Brain microvascular endothelial cell (primary cell): ENCODE measurements around the gene CYP26B1.

ENCODE experiments used
- DNase-seq: peaks from one replicate; pipeline ENCODE4 v3.0.0-alpha.2; 2020
- H3K27ac ChIP-seq: fragments of 250-450 bp; sonication (Bioruptor Pico); 2 replicates; pipeline ENCODE4 v1.5.1; 2020; ENCODE audit warnings: mild to moderate bottlenecking, moderate library complexity
- H3K27me3 ChIP-seq: fragments of 250-450 bp; sonication (Bioruptor Pico); replicated peaks from 2 replicates; pipeline ENCODE4 v1.5.1; 2020; ENCODE audit warnings: mild to moderate bottlenecking
- H3K36me3 ChIP-seq: fragments of 250-450 bp; sonication (Bioruptor Pico); replicated peaks from 2 replicates; pipeline ENCODE4 v1.5.1; 2020; ENCODE audit warnings: mild to moderate bottlenecking
- H3K4me3 ChIP-seq: 2 replicates; pipeline ENCODE4 v1.5.1; 2011; ENCODE audit warnings: low read depth, mild to moderate bottlenecking, control low read depth, low read length, moderate library complexity
- CTCF ChIP-seq: IDR thresholded peaks from 2 replicates; pipeline ENCODE4 v1.5.1; 2011; ENCODE audit warnings: low read depth, mild to moderate bottlenecking, moderate library complexity, low read length, control low read depth, inconsistent platforms; ENCODE audit errors: missing control alignments
- in situ Hi-C: cut with HindIII; loops from 2 replicates; pipeline ENCODE4 v1.10.0; 2017; ENCODE audit warnings: low sequenced_read_pairs, low pct_ligation_motif_present

CYP26B1 gene

GRCh38 chr2:72109291-72109690 is 38.4 kb downstream of the CYP26B1 start:
- H3K4me3 ChIP-seq, result no peak overlapping the region
- H3K27ac ChIP-seq, result no peak overlapping the region
- no peak for TF ChIP-seq CTCF
- DNase-seq, result no peak
- no peaks in the 10 kb centered on the region for H3K27me3 ChIP-seq
- no peaks in the 10 kb centered on the region for H3K36me3 ChIP-seq
- in situ Hi-C loops, result no loop called here

- no peaks in the 10 kb centered on the region for H3K36me3 ChIP-seq
- H3K27me3 ChIP-seq, result no peaks in the 10 kb centered on the region
- in situ Hi-C loops, result no loop called here
- no peak for DNase-seq
- no peak for TF ChIP-seq CTCF
- H3K4me3 ChIP-seq, result no peak overlapping the region
- H3K27ac ChIP-seq, result peak overlapping the region; percentile 25
Measured at GRCh38 chr2:72108121-72108520, 39.5 kb downstream of the CYP26B1 start.

- H3K36me3 ChIP-seq, result no peaks in the 10 kb centered on the region
- in situ Hi-C loops, result no loop called here
- H3K27ac ChIP-seq, result no peak overlapping the region
- no peak overlapping the region for H3K4me3 ChIP-seq
- no peak for TF ChIP-seq CTCF
- no peak for DNase-seq
- H3K27me3 ChIP-seq, result no peaks in the 10 kb centered on the region
Measured at GRCh38 chr2:72106978-72107377, 40.7 kb downstream of the CYP26B1 start.

- Histone ChIP-seq H3K4me3 (no peak overlapping the region), H3K27ac (no peak overlapping the region), H3K36me3 (no peaks in the 10 kb centered on the region), H3K27me3 (no peaks in the 10 kb centered on the region)
- no peak for DNase-seq
- in situ Hi-C loops, result no loop called here
- no peak for TF ChIP-seq CTCF
Measured at GRCh38 chr2:72104821-72105588, 42.7 kb downstream of the CYP26B1 start.

GRCh38 chr2:72103690-72104089 is 44.0 kb downstream of the CYP26B1 start:
- in situ Hi-C loops, result no loop called here
- H3K27me3 ChIP-seq, result no peaks in the 10 kb centered on the region
- TF ChIP-seq CTCF, result no peak
- DNase-seq, result no peak
- no peak overlapping the region for H3K27ac ChIP-seq
- H3K36me3 ChIP-seq, result no peaks in the 10 kb centered on the region
- H3K4me3 ChIP-seq, result no peak overlapping the region

GRCh38 chr2:72103161-72103560 is 44.5 kb downstream of the CYP26B1 start:
- no peak for TF ChIP-seq CTCF
- in situ Hi-C loops, result no loop called here
- Histone ChIP-seq H3K4me3 (no peak overlapping the region), H3K27ac (no peak overlapping the region), H3K27me3 (no peaks in the 10 kb centered on the region), H3K36me3 (no peaks in the 10 kb centered on the region)
- DNase-seq, result no peak
